ENCODE measurements around the gene NSMCE1. TPM values are rescaled to one million over a fixed set of nuclear protein-coding genes. Genes with fewer than 3 reads are reported as not detected.

Gene NSMCE1
- total and polyA plus RNA-seq, 2 of the 8 experiments (the other 6 are each of a cell fraction or from before 2014, with no cell fraction given) = 8.1 to 16.6 TPM

GRCh38 chr16:27284865-27285675 lies 16.5 kb upstream of the NSMCE1 start (continued):
- TF ChIP-seq USF2 (IDR thresholded peaks at IDR 0.05; ENCODE audit: low read length) = no peak
- no peak for TF ChIP-seq CHD1 (IDR thresholded peaks at IDR 0.05; ENCODE audit: low read depth, low read length)
- TF ChIP-seq SIN3A (conservative IDR thresholded peaks at IDR 0.05 in 1 of 2, IDR thresholded peaks at IDR 0.05 in 1 of 2; ENCODE audit: low read depth in 1 of 2, low read length in 2 of 2) = no peak
- no peak for TF ChIP-seq BACH1 (IDR thresholded peaks at IDR 0.05; ENCODE audit: low read length)
- no peak for TF ChIP-seq SIX5 (IDR thresholded peaks at IDR 0.05; ENCODE audit: low read depth, low read length)
- TF ChIP-seq HDAC2 (IDR thresholded peaks at IDR 0.05; ENCODE audit: borderline replicate concordance in 1 of 2, low read depth in 2 of 2, low read length in 2 of 2) = no peak
- TF ChIP-seq EGR1 (IDR thresholded peaks at IDR 0.05; ENCODE audit: borderline replicate concordance, low read depth, low read length) = no peak
- no peak for TF ChIP-seq CHD7 (IDR thresholded peaks at IDR 0.05; ENCODE audit: insufficient replicate concordance, low read length)
- no peak for TF ChIP-seq SRF (IDR thresholded peaks at IDR 0.05; ENCODE audit: low read depth, low read length)

Measured in H1 (cell line).